ENCODE results near the gene RWDD3. TPM values are rescaled to one million over a fixed set of nuclear protein-coding genes. Genes with fewer than 3 reads are reported as not detected.

The RWDD3 gene
- total RNA-seq, 1 donor from 2014 or later = 11.8 TPM

GRCh38 chr1:95262913-95263312 lies 28.9 kb downstream of the RWDD3 start:
- no peaks in the 10 kb centered on the region for H3K27me3 ChIP-seq (ENCODE audit: low read depth)
- no peak overlapping the region for H3K27ac ChIP-seq
- H3K4me1 ChIP-seq = no peaks in the 10 kb centered on the region
- no peak for TF ChIP-seq CTCF (IDR thresholded peaks at IDR 0.05)
- no peaks in the 10 kb centered on the region for H3K36me3 ChIP-seq
- DNase-seq = no peak
- H3K9me3 ChIP-seq = no peaks in the 10 kb centered on the region
- no peak for ATAC-seq
- H3K4me3 ChIP-seq = no peak overlapping the region
- intact Hi-C loops (cut with DNase I) = no loop called here

GRCh38 chr1:95263450-95263849 lies 29.4 kb downstream of the RWDD3 start:
- Histone ChIP-seq H3K4me1 (no peaks in the 10 kb centered on the region), H3K9me3 (no peaks in the 10 kb centered on the region), H3K27me3 (ENCODE audit: low read depth) (no peaks in the 10 kb centered on the region), H3K4me3 (no peak overlapping the region), H3K27ac (no peak overlapping the region), H3K36me3 (no peaks in the 10 kb centered on the region)
- no peak for ATAC-seq
- intact Hi-C loops (cut with DNase I) = no loop called here
- TF ChIP-seq CTCF (IDR thresholded peaks at IDR 0.05) = no peak
- DNase-seq = no peak

GRCh38 chr1:95265106-95265505 lies 31.1 kb downstream of the RWDD3 start:
- Histone ChIP-seq H3K4me1 (no peaks in the 10 kb centered on the region), H3K27me3 (ENCODE audit: low read depth) (no peaks in the 10 kb centered on the region), H3K27ac (no peak overlapping the region), H3K36me3 (no peaks in the 10 kb centered on the region), H3K9me3 (no peaks in the 10 kb centered on the region), H3K4me3 (no peak overlapping the region)
- ATAC-seq (no peak), DNase-seq (no peak)
- intact Hi-C loops (cut with DNase I) = no loop called here
- no peak for TF ChIP-seq CTCF (IDR thresholded peaks at IDR 0.05)

- DNase-seq (no peak), ATAC-seq (no peak)
- no peaks in the 10 kb centered on the region for H3K9me3 ChIP-seq
- no peak overlapping the region for H3K4me3 ChIP-seq
- H3K27ac ChIP-seq = no peak overlapping the region
- intact Hi-C loops (cut with DNase I) = no loop called here
- no peaks in the 10 kb centered on the region for H3K36me3 ChIP-seq
- H3K4me1 ChIP-seq = no peaks in the 10 kb centered on the region
- no peak for TF ChIP-seq CTCF (IDR thresholded peaks at IDR 0.05)
- H3K27me3 ChIP-seq (ENCODE audit: low read depth) = no peaks in the 10 kb centered on the region
Measured at GRCh38 chr1:95276429-95276828, 42.4 kb downstream of the RWDD3 start.

GRCh38 chr1:95278173-95279006 lies 44.4 kb downstream of the RWDD3 start:
- Histone ChIP-seq H3K9me3 (no peaks in the 10 kb centered on the region), H3K4me3 (no peak overlapping the region), H3K27ac (no peak overlapping the region), H3K36me3 (no peaks in the 10 kb centered on the region), H3K27me3 (ENCODE audit: low read depth) (no peaks in the 10 kb centered on the region), H3K4me1 (no peaks in the 10 kb centered on the region)
- ATAC-seq (no peak), DNase-seq (no peak)
- intact Hi-C loops (cut with DNase I) = no loop called here
- TF ChIP-seq CTCF (IDR thresholded peaks at IDR 0.05) = no peak
